HG03025 (cell line): ENCODE measurements around the gene GUCY1A1.

Experiments used
- ATAC-seq: cut with Tn5 transposase; IDR thresholded peaks from one replicate; pipeline ENCODE4 v1.9.1; 2021; ENCODE audit warnings: mild to moderate bottlenecking, moderate library complexity; ENCODE audit not compliant: unreplicated experiment, low FRiP score

The GUCY1A1 gene

GRCh38 chr4:155734065-155734464 lies 67.4 kb downstream of the GUCY1A1 start:
- ATAC-seq = no peak

- ATAC-seq = no peak
Measured at GRCh38 chr4:155734951-155735350, 68.3 kb downstream of the GUCY1A1 start.

GRCh38 chr4:155735496-155735895 lies 68.8 kb downstream of the GUCY1A1 start:
- no peak for ATAC-seq

GRCh38 chr4:155738548-155738947 lies 71.9 kb downstream of the GUCY1A1 start:
- ATAC-seq = no peak

- ATAC-seq = no peak
Measured at GRCh38 chr4:155741546-155741945, 74.9 kb downstream of the GUCY1A1 start.

GRCh38 chr4:155742310-155743015 lies 75.8 kb downstream of the GUCY1A1 start:
- ATAC-seq = no peak

GRCh38 chr4:155745984-155746383 lies 79.3 kb downstream of the GUCY1A1 start:
- no peak for ATAC-seq

GRCh38 chr4:155748039-155748438 lies 81.4 kb downstream of the GUCY1A1 start:
- ATAC-seq = no peak

- no peak for ATAC-seq
Measured at GRCh38 chr4:155749041-155749440, 82.4 kb downstream of the GUCY1A1 start.

GRCh38 chr4:155751569-155751968 lies 84.9 kb downstream of the GUCY1A1 start:
- no peak for ATAC-seq

GRCh38 chr4:155757745-155758265 lies 91.2 kb downstream of the GUCY1A1 start:
- ATAC-seq = no peak

- peak; percentile 96 for ATAC-seq
Measured at GRCh38 chr4:155758481-155759371, 92.1 kb downstream of the GUCY1A1 start, which contains the start of gene GUCY1B1. GUCY1B1 (plus strand) TSS chr4:155759021; CDS start chr4:155759141, 120 bp downstream.

- ATAC-seq = peak; percentile 14
Measured at GRCh38 chr4:155759372-155760252, 93.0 kb downstream of the GUCY1A1 start.

GRCh38 chr4:155761047-155761446 lies 94.4 kb downstream of the GUCY1A1 start:
- no peak for ATAC-seq

GRCh38 chr4:155761916-155762315 lies 95.3 kb downstream of the GUCY1A1 start:
- no peak for ATAC-seq

- no peak for ATAC-seq
Measured at GRCh38 chr4:155762334-155762733, 95.7 kb downstream of the GUCY1A1 start.

- no peak for ATAC-seq
Measured at GRCh38 chr4:155763551-155763950, 96.9 kb downstream of the GUCY1A1 start.

GRCh38 chr4:155765149-155765548 lies 98.5 kb downstream of the GUCY1A1 start:
- ATAC-seq = no peak

GRCh38 chr4:155766622-155767021 lies 100.0 kb downstream of the GUCY1A1 start:
- no peak for ATAC-seq

GRCh38 chr4:155768370-155768769 lies 101.7 kb downstream of the GUCY1A1 start:
- ATAC-seq = no peak
